HG03108 (cell line): Measurements from ENCODE around the gene POP4.

ENCODE experiments used
- ATAC-seq: cut with Tn5 transposase; IDR thresholded peaks from one replicate; pipeline ENCODE4 v1.9.1; 2021; ENCODE audit warnings: moderate library complexity; ENCODE audit not compliant: unreplicated experiment

POP4 gene

GRCh38 chr19:29576761-29577648 is 29.1 kb upstream of the POP4 start:
- no peak for ATAC-seq

- no peak for ATAC-seq
These were observed 28.5 kb upstream of the POP4 start for GRCh38 chr19:29577649-29577963.

GRCh38 chr19:29578349-29578748 is 27.7 kb upstream of the POP4 start:
- no peak for ATAC-seq

GRCh38 chr19:29579308-29579910 is 26.7 kb upstream of the POP4 start:
- ATAC-seq: no peak

- ATAC-seq: no peak
These were observed 24.7 kb upstream of the POP4 start for GRCh38 chr19:29581398-29581797.

GRCh38 chr19:29583196-29583999 is 22.7 kb upstream of the POP4 start:
- no peak for ATAC-seq

- no peak for ATAC-seq
These were observed 19.7 kb upstream of the POP4 start for GRCh38 chr19:29586401-29586800.

DNA sequence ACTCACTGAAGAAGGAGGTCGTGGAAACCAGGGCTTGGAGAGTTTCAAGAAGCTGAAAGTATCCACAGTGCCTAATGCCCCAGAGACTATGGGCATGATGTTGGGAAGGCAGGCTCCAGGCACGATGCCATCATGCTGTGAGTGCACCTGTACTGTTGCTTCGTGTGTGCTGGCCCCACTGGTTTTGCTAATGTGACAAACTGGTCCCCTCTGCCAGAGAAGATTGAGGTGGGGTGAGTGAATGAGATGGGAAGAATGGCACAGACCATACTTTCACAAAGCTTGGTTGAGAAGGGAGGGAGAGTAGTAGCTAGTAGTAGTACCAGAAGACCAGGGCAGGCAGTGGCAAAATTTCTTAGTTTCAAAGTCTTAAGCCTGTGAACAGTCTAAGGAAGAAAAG is 19.0 kb upstream of the POP4 start:
- ATAC-seq: no peak

- peak; percentile 90 for ATAC-seq
These were observed 18.5 kb upstream of the POP4 start for GRCh38 chr19:29587518-29587986.

GRCh38 chr19:29588095-29588494 is 18.0 kb upstream of the POP4 start:
- no peak for ATAC-seq

DNA sequence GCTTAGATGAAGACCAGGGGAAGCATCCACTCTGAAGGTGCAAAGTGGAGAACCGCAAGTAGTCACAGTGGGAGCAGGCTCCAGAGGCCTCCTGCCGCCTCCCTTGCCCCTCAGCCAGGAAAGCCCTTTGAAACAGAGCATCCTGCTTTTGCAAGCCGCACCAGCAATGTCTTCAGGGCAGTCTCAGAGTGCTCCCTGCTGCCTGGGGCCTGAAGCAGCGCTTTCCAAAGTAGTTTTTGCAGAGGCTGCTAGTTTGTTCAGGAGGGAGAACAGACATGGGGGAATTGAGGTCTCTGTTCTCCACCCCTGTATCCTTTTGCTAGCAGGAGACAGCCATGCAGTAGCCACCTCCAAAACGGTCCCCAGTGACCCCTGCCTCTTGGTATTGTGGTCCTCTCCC is 15.8 kb upstream of the POP4 start:
- ATAC-seq: no peak

GRCh38 chr19:29591670-29592069 is 14.4 kb upstream of the POP4 start:
- no peak for ATAC-seq

GRCh38 chr19:29593869-29594268 is 12.2 kb upstream of the POP4 start:
- ATAC-seq: no peak

DNA sequence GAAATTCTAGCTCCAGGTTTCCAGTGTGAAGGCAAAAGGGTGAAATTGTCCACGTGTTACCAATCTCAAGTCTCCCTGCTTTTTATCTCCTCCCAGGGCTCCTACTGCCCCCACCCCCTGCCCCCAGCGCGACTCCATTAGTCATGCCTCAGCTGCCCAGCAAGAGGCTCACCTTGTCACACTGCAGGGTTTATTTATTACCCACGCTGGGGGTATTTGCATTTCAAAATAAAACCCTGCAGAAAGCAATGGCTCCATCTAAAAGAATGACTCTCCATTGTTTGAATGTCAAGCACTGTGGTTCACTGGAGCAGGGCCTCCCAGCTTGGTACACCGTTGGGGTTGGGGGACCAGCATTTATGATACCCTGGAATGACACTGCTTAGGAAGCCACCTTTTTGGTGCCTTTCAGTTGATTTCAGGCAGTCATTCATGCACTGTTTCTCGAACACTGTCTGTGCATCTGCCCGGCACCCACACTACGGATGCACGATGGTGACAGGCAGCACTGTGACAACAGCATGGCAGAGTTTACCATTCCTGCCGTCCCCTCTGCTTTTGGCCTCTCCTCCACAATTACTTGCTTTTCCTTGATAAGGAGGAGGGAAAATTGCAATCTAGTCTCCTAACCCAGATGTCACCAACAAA is 9.9 kb upstream of the POP4 start:
- ATAC-seq: no peak

- ATAC-seq: no peak
These were observed 9.1 kb upstream of the POP4 start for GRCh38 chr19:29596885-29597525.

- no peak for ATAC-seq
These were observed 8.0 kb upstream of the POP4 start for GRCh38 chr19:29598036-29598435.

GRCh38 chr19:29598496-29598895 is 7.6 kb upstream of the POP4 start:
- no peak for ATAC-seq

DNA sequence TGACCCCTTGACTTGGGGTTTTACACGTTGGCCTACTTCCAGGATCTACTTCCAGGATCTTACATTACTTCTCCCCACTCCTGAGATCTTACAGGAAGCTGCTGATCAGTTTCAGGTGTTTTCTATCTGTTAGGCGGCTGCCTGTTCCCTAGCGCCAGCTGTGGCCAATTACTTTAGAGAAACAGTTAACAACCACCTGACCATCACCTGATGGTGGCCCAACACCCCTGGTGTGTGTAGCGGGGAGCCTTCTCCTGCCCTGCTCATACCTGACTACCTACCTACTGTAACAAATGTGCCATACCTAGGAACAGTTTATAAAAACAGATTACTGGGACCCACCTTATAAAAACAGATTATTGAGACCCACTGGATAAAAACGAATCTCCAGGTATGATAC is 2.8 kb upstream of the POP4 start:
- no peak for ATAC-seq

- ATAC-seq: peak; percentile 5
These were observed 301 bp downstream of the POP4 start for GRCh38 chr19:29606420-29606747.

- no peak for ATAC-seq
These were observed 3.6 kb downstream of the POP4 start for GRCh38 chr19:29609636-29610035.

DNA sequence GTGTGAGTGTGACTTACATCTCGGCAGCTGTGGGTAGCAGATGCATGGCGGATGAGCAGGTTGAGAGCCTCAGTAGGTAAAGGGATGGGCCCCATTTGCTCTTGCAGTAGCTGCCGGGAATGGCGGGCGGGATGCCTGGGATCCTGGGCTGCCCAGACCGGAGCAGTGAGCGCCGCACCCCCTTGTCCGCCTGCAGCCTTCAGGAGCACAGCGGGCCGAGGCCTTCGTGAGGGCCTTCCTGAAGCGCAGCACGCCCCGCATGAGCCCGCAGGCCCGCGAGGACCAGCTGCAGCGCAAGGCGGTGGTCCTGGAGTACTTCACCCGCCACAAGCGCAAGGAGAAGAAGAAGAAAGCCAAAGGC is 4.1 kb downstream of the POP4 start:
- no peak for ATAC-seq
